Liver (tissue), 9 donors: ENCODE measurements around the gene IQCK. TPM values are rescaled to one million over a fixed set of nuclear protein-coding genes. Genes with fewer than 3 reads are reported as not detected.

ENCODE experiments used
- DNase-seq: peaks from one replicate; pipeline ENCODE4 v3.0.0-alpha.2; 2017; ENCODE audit warnings: low spot score
- H3K27ac ChIP-seq, 2 donors: one replicate each; pipeline ENCODE4 v1.7.0; 2013; ENCODE audit warnings: inconsistent platforms in 2 of 2, low read length in 2 of 2, control low read depth in 1 of 2, low read depth in 1 of 2, mild to moderate bottlenecking in 1 of 2
- H3K27me3 ChIP-seq, 4 donors: one replicate each; pipeline versions ENCODE4 v1.6.1 to v1.7.0; 2013; ENCODE audit warnings: low read length in 3 of 4, inconsistent platforms in 1 of 4, mild to moderate bottlenecking in 1 of 4, moderate library complexity in 1 of 4; ENCODE audit not compliant: control insufficient read depth in 4 of 4, insufficient read depth in 4 of 4
- H3K36me3 ChIP-seq, 4 donors: one replicate each; pipeline versions ENCODE4 v1.6.1 to v1.7.0; 2013; ENCODE audit warnings: low read length in 3 of 4, mild to moderate bottlenecking in 3 of 4, low read depth in 1 of 4, moderate library complexity in 1 of 4; ENCODE audit not compliant: control insufficient read depth in 4 of 4, insufficient read depth in 3 of 4
- H3K4me1 ChIP-seq, 4 donors: one replicate each; pipeline versions ENCODE4 v1.6.1 to v1.7.0; 2013; ENCODE audit warnings: low read length in 3 of 4, mild to moderate bottlenecking in 3 of 4, moderate library complexity in 1 of 4; ENCODE audit not compliant: control insufficient read depth in 4 of 4, insufficient read depth in 4 of 4
- H3K4me3 ChIP-seq, 3 donors: one replicate each; pipeline versions ENCODE4 v1.6.1 to v1.7.0; 2013; ENCODE audit warnings: low read length in 3 of 3, control low read depth in 1 of 3, low read depth in 1 of 3, mild to moderate bottlenecking in 1 of 3
- H3K9ac ChIP-seq, 2 donors: one replicate each; pipeline ENCODE4 v1.7.0; 2013; ENCODE audit warnings: low read length in 2 of 2, mild to moderate bottlenecking in 2 of 2, moderate library complexity in 2 of 2, control low read depth in 1 of 2, low read depth in 1 of 2
- H3K9me3 ChIP-seq, 4 donors: one replicate each; pipeline versions ENCODE4 v1.6.1 to v1.7.0; 2013; ENCODE audit warnings: low read length in 3 of 4; ENCODE audit not compliant: control insufficient read depth in 4 of 4
- ATF3 ChIP-seq: IDR thresholded peaks from 2 replicates; pipeline ENCODE4 v1.6.1; 2016; ENCODE audit warnings: antibody characterized with exemption
- CTCF ChIP-seq: fragments of 150-350 bp; IDR thresholded peaks from 2 replicates; pipeline ENCODE4 v1.5.1; 2017; ENCODE audit warnings: improper control_type of control experiment, low read depth, low read length; ENCODE audit not compliant: missing input control
- EGR1 ChIP-seq, 2 donors: IDR thresholded peaks; 2 replicates each; pipeline ENCODE4 v1.6.1; 2016 to 2018; ENCODE audit warnings: antibody characterized with exemption in 2 of 2, low read depth in 2 of 2
- FOXA1 ChIP-seq: IDR thresholded peaks from 2 replicates; pipeline ENCODE4 v1.6.1; 2016; ENCODE audit warnings: antibody characterized with exemption
- FOXA2 ChIP-seq: IDR thresholded peaks from 2 replicates; pipeline ENCODE4 v1.6.1; 2016; ENCODE audit warnings: antibody characterized with exemption
- GABPA ChIP-seq, 2 donors: IDR thresholded peaks in 1 of 2; conservative IDR thresholded peaks in 1 of 2; 2 replicates each; pipeline ENCODE4 v1.6.1; 2016; ENCODE audit warnings: antibody characterized with exemption in 2 of 2, mild to moderate bottlenecking in 1 of 2, moderate library complexity in 1 of 2
- HNF4A ChIP-seq, 2 donors: conservative IDR thresholded peaks; 2 replicates each; pipeline ENCODE4 v1.6.1; 2016; ENCODE audit warnings: antibody characterized with exemption in 2 of 2, mild to moderate bottlenecking in 2 of 2
- HNF4G ChIP-seq: IDR thresholded peaks from 2 replicates; pipeline ENCODE4 v1.6.1; 2016; ENCODE audit warnings: antibody characterized with exemption
- JUND ChIP-seq, 2 donors: IDR thresholded peaks; 2 replicates each; pipeline ENCODE4 v1.6.1; 2016; ENCODE audit warnings: antibody characterized with exemption in 2 of 2
- MAX ChIP-seq: IDR thresholded peaks from 2 replicates; pipeline ENCODE4 v1.6.1; 2016; ENCODE audit warnings: antibody characterized with exemption
- NR2F2 ChIP-seq: IDR thresholded peaks from 2 replicates; pipeline ENCODE4 v1.6.1; 2016; ENCODE audit warnings: antibody characterized with exemption
- REST ChIP-seq: IDR thresholded peaks from 2 replicates; pipeline ENCODE4 v1.6.1; 2016; ENCODE audit warnings: antibody characterized with exemption, mild to moderate bottlenecking
- RXRA ChIP-seq, 2 donors: IDR thresholded peaks; 2 replicates each; pipeline ENCODE4 v1.6.1; 2017 to 2018; ENCODE audit warnings: antibody characterized with exemption in 2 of 2, mild to moderate bottlenecking in 1 of 2
- SP1 ChIP-seq: IDR thresholded peaks from 2 replicates; pipeline ENCODE4 v1.6.1; 2018; ENCODE audit warnings: antibody characterized with exemption, mild to moderate bottlenecking
- WGBS: extraction: QIAGEN DNeasy Blood & Tissue Kit; methylation state at CpG from one replicate; pipeline ENCODE4 v1.1.7; 2013; 5-methylcytosine and 5-hydroxymethylcytosine counted together
- polyA plus RNA-seq, 2 donors: library from polyadenylated mRNA; stranded (reverse) in 1 of 2; unstranded in 1 of 2; fragments of 200-250 nt in 1 of 2; fragments of >200 nt in 1 of 2; fragmentation: Nextera tagmentation in 1 of 2; extraction: Ambion mirVana in 1 of 2; gene quantifications; one replicate each; pipeline versions ENCODE4 v1.2.1 to v1.2.3, GENCODE V29; 2013 to 2015
- total RNA-seq, 2 donors: library from RNA; depleted of rRNA; stranded (reverse); fragments of >200 nt; gene quantifications; one replicate each; pipeline ENCODE4 v1.2.3, GENCODE V29; 2014
- donor health status: healthy.
- donor health status: healthy.
- donor health status: healthy.
- donor health status: healthy.
- donor health status: healthy.

The IQCK gene
- total and polyA plus RNA-seq, 4 donors: 2.1 to 4.4 (median 2.9) TPM

- no peak for TF ChIP-seq REST
- TF ChIP-seq MAX: no peak
- TF ChIP-seq NR2F2: no peak
- no peak for TF ChIP-seq ATF3
- no peak for TF ChIP-seq GABPA (IDR thresholded peaks at IDR 0.05 in 1 of 2, conservative IDR thresholded peaks at IDR 0.05 in 1 of 2)
- no peak for TF ChIP-seq EGR1 (IDR thresholded peaks at IDR 0.05; ENCODE audit: low read depth in 2 of 2)
Observed at GRCh38 chr16:19685176-19685575, 32.9 kb upstream of the IQCK start (continued).

- peaks cover 0 to 2% (median 0%) of the 10 kb centered on the region in 4 donors for H3K9me3 ChIP-seq
- H3K27me3 ChIP-seq: no peaks in the 10 kb centered on the region
- H3K4me3 ChIP-seq: no peak overlapping the region
- no peaks in the 10 kb centered on the region for H3K4me1 ChIP-seq
- TF ChIP-seq HNF4G (no peak), FOXA1 (no peak), SP1 (no peak), NR2F2 (no peak), GABPA (IDR thresholded peaks at IDR 0.05 in 1 of 2, conservative IDR thresholded peaks at IDR 0.05 in 1 of 2) (no peak), MAX (no peak), RXRA (IDR thresholded peaks at IDR 0.05) (no peak)
- H3K36me3 ChIP-seq: peaks cover 12 to 47% (median 19%) of the 10 kb centered on the region in 4 donors
- no peak for DNase-seq
- H3K27ac ChIP-seq: no peak overlapping the region
- 93% methylated on average over 7 of the region's 7 CpGs for WGBS
- H3K9ac ChIP-seq: no peak overlapping the region
Observed at GRCh38 chr16:19687279-19687678, 30.8 kb upstream of the IQCK start.

GRCh38 chr16:19688396-19689024, 29.6 kb upstream of the IQCK start:
- Histone ChIP-seq H3K4me1 (no peaks in the 10 kb centered on the region), H3K9ac (no peak overlapping the region), H3K9me3 (peaks cover 0 to 2% (median 0%) of the 10 kb centered on the region in 4 donors), H3K27me3 (no peaks in the 10 kb centered on the region), H3K4me3 (no peak overlapping the region), H3K27ac (no peak overlapping the region), H3K36me3 (peaks cover 8 to 36% (median 17%) of the 10 kb centered on the region in 4 donors)
- no peak for DNase-seq
- WGBS: 95% methylated on average over 18 of the region's 18 CpGs
- TF ChIP-seq SP1: no peak
- TF ChIP-seq ATF3: no peak
- no peak for TF ChIP-seq HNF4A (conservative IDR thresholded peaks at IDR 0.05)
- no peak for TF ChIP-seq FOXA2
- no peak for TF ChIP-seq CTCF
- TF ChIP-seq JUND (IDR thresholded peaks at IDR 0.05): no peak
